HG03060 (cell line): ENCODE measurements around the gene CXCL10.
"Not testable (repeated sequence)": the region's sequence is repeated elsewhere in the genome, so short reads cannot be mapped to it uniquely, and the experiment has no call there.

Source experiments
- ATAC-seq: cut with Tn5 transposase; IDR thresholded peaks from one replicate; pipeline ENCODE4 v1.9.1; 2021; ENCODE audit warnings: low read depth, moderate number of reproducible peaks; ENCODE audit not compliant: unreplicated experiment

The CXCL10 gene

DNA sequence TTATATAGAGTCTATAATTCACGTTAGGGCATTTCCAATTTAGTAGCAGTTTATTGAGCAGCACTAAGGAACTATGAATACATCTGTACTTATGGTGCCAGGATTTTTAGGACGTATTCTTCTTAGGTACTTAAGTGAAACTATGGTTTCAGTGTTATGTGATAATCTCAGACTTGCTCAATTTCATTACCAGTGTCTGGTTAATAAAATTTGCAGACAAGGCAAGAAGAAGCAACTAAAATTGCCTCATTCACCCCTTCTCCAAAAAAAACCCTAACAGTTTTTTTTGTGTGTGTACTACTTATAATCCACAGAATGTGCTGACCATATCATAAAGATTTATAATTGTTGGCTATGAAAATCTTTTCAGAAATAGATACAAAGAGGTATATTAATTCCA lies 6.0 kb upstream of the CXCL10 start:
- no peak for ATAC-seq

DNA sequence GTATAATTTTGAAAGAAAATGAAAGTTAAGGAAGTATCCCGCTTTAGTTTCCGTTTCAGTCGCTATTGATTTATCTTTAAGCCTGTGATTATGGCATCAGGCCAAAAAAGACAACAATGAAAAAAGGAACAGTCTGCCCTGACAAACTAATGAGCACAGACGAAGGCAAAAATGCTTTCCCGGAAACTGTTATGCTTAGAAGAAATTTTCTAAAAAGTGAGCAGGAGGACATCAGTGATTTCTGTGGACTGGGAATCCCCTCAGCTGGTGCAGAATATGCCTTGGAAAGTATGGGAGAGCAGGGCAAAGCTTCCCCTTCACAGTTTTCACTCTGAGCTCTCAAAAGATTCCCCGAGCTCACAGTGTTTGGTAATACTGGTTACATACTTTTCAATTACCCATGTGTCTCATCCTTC lies 5.1 kb upstream of the CXCL10 start:
- no peak for ATAC-seq

DNA sequence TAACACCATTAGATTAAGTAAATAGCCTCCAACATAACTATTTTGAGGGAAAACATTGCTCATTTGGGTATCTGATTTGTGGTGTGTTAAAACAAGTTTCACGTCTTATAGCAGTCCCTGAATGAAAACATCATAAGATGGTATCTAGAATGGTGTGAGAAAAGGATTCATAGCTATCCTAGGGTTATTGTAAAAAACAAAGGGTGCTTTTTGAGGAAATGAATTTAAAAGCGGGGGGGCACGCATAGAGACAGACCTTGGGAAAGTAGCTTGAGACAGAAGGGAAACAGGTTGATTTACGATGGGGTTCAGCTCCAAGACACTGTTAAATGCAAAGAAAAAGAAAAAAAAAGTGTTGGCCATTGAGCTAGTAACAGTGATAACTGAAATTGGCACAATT lies 768 bp upstream of the CXCL10 start:
- no peak for ATAC-seq

DNA sequence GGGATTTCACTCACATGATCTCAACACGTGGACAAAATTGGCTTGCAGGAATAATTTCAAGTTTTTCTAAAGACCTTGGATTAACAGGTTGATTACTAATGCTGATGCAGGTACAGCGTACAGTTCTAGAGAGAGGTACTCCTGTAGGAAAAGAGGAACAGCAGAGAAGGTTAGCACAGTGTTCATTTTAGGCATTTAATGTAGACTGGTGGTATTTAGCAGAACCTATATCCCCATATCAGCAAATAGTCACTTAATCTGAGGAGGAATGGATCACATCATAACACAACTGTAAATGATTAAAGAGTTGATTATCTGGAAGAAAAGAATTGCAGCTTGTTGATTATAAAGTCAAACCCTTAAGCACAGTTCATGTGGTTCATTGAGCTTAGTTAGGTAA lies 620 bp downstream of the CXCL10 start:
- ATAC-seq = no peak

DNA sequence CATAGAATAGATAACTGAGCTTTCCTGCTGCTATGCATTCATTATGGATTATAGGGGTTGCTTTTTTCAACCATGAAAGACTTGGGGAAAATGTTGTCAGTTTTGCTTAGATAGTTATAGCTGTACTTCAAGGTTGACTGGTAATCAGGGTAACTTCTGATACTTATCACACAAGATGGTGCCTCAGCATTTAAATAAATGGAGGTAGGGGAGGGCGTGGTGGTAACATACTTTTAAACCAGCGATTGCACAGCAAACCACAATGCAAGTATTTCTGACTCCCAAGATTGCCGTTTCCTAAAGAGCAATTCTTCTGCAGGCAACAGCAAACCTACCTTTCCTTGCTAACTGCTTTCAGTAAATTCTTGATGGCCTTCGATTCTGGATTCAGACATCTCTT lies 1.3 kb downstream of the CXCL10 start:
- no peak for ATAC-seq

DNA sequence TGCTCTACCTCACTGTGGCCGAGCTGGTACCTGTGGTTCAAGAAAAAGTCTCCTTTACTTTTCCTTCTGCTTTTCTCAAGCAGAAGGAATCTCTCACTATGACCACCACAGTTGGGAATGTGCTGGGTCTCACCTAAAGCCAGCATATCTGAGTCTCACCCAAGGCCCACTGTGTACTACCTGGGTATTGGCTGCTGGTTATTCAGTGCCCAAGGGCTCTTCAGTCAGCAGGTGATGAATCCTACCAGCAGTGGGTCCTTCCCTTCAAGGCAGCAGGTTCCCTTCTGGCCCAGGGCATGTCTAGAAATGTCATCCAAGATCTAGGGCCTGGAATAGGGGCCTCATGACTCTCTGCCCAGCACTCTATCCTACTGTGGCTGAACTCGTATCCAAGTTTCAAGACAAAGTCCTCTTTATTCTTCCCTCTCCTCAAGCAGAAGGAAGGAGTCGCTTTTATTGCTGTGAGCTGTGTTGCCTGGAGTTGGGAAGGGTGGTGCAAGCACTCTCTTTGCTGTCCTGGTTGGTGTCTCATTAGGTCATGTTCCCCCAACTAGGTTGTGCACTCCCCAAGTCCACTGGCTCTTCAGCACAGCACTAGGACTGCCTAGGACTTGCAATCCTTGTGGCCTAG lies 6.1 kb downstream of the CXCL10 start:
- ATAC-seq = no peak

DNA sequence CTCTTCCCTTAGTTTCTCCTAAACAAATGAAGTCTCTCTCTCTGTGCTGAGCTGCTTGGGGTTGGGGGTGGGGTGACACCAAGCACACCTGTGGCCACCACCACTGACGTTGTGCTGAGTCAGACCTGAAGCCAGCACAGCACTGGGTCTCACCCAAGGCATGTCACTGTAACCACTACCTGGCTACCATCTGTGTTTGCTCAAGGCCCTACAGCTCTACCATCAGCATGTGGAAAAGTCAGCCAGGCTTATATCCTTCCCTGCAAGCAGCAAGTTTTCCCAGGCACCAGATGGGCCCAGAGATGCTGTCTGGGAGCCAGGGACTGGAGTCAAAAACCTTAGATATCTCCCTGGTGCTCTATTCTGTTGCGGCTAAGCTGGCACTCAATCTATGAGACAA lies 6.9 kb downstream of the CXCL10 start:
- peak; percentile 45 for ATAC-seq

DNA sequence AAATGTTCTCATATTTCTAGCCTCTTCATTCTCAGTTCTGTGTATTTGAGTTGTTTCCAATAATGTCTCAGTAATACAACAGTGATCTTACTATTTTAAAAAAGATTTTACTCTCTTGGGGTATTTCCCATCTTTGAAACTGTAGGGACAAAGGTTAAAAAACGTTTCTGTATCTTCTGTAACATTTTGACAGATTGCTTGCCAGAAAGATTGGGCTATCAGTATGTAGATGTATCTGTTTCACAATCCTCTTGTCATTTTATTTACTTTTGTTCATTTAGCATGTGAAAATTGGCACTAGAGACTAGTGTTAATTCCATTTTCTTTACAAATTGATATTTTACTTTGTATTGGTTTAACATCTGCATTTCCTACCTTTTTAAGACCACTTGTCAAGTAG lies 9.8 kb downstream of the CXCL10 start:
- ATAC-seq = no peak

DNA sequence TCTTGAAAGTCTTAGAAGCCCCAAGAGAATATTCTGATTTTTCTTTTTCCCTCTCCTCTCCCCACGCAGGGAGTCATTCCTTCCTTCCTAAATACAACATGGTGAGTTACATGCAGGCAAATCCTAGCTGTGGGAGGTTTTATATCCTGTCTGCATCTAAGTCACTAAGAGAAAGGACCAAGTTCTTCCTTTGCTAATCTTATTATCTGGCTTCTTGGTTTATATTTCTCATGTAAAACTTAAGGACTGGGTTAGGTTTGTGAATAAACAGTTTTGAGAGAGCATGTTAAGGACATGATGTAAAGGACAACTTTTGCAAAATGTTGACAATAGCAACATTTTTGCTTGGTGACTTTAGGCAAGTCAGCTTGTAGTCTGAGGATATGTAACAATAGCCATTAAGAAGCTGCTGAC lies 10.9 kb downstream of the CXCL10 start:
- no peak for ATAC-seq

DNA sequence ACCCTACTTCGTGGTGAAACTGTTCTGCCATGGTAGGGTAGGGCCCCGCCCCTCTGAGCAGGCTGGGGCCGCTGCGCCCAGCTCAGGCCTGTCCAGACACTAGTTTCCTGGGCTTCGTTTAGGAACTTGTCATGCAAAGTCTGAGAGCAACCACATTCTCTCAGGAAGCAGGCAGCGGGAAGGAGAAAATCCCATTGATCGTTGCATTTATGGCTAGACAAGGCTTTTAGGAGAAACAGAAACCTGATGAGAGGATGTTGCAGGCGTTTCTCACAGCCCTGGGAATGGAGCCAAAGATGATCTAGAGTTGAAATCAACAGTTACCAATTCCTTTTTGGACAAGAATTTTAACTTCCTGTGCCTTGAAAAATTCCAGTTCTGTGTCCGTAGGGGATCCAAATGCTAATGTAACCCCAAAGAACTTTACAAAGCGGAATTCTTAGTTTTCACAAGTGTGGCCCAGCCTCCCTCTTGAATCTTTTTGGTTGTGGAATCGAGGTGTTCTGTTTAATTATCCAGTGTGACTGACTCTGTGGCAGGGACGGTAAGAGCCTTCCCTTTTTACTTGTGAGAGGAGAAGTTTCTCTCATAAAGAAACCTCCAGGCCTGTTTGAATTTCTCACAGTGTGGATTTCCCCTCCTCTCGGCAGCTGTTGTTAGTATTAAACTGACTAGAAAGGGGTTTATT lies 11.5 kb downstream of the CXCL10 start:
- no peak for ATAC-seq

DNA sequence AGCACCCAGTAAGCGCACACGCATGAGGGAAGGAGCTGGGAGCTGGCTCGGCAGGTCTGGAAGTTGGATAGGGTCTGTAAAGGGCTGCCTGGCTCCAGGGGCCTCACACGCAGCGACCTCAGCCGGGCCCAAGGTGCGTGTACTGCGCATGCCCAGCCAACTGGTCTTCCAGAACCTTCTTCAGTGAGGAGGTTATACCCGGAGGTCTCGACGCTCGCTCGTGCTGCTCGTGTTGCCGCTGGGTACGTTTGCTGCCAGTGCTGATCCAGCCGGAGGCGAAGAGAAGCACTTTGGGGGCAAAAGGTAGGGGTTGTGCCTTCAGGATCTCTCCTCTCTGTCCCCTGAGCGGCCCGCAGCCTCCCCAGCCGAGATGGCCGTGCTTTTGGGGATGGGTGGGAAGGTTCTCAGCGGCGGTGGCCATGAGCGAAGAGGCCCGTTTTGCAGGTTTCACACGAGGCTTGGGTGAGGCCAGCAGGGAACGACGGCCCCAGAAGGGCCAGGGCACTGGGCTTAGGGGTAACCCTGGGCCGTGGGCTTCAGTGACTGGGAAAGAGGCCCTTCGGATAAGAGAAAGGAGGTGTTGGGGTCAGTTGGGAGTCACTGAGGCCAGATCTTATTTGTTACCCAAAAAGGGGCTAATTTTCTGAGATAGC lies 12.2 kb downstream of the CXCL10 start:
- no peak for ATAC-seq

DNA sequence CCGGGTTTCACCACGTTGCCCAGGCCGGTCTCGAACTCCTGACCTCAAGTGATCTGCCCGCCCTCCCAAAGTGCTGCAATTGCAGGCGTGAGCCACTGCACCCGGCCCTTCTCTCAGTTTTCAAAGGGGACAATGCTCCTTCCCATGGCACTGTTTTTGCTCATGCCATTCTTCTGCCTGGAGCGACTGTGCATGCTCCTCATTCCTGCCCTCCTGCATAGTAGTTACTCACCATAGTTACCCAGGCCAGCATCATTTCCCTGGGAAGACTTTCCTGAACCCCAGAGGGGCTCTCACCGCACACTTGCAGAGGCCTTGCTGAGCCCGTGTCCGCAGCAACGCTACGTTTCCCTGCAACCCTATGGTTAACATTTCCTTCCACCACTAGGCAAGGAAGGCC lies 12.7 kb downstream of the CXCL10 start:
- no peak for ATAC-seq

DNA sequence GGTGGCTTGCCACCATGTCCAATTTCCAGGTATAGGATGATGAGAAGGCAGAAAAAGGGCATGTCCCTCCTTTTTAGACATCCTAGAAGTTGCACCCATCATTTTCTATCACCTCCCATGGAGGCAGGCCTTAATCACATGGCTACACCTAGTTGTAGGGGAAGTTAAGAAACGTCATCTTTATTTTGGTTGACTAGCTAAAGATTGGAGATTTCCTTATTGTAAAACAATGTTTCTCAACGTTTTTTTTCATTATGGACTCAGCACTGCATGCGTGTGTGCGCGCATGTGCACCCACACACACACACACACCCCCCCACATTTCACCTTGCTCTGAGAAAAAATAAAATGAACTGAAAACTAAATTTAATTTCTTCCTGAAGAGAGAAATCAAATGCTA lies 14.0 kb downstream of the CXCL10 start:
- no peak for ATAC-seq

DNA sequence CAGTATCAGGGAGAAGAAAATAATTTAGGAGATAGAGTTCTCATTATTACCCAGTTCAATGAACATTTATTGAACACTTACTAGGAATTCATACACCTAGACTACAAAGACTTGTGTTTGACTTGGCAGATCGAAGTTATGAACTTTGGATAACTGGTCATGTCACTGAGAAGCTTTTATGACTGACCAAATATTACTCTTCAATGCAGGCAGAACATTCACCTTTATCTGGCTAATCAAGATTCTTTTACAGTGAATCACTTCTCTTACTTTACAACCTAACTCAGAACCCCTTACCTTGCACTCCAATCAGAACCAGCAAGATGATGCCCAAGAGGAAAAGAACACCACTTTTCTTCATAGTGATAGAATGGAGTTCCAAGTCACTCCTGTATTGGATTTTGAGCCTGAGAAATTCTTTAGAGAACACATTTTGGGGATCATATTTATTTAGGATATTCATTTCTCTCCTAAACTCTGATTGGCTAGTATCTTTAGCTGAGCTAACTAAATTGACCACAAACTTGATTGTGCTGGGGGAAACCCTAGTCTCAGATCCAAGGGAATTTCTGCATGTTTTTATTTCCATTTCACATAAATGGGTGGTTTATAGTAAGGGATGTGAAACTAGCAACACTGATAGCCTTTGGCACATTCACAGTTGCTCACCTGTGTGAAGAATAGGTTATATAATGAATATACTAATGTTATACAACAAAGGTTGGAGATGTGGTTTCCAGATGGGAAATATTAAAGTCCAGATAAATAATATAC lies 16.0 kb downstream of the CXCL10 start, which contains the start of gene CXCL9:
Gene CXCL9, minus strand, starts transcription at position 421 of the 774 bp plus-strand sequence. Its CDS starts 60 bp downstream, at position 361.
- no peak for ATAC-seq

DNA sequence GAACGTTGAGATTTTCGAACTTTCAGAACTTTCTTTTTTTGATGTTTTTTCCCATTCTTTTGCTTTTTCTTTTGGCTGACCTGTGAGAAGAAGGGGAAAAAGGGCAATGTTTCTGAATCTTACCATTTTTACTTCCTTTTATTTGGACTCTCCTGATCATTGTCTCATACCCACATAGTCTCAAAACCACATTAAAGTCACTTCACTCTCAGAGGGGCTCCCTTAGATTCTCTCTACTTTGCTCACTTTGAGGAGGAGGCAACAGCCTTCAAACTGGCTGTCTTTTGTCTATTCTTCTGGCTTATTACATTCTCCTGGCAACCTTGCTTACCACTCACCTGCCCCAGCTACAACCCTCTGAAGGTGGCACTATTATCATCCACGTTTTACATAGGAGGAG lies 19.7 kb downstream of the CXCL10 start:
- no peak for ATAC-seq

DNA sequence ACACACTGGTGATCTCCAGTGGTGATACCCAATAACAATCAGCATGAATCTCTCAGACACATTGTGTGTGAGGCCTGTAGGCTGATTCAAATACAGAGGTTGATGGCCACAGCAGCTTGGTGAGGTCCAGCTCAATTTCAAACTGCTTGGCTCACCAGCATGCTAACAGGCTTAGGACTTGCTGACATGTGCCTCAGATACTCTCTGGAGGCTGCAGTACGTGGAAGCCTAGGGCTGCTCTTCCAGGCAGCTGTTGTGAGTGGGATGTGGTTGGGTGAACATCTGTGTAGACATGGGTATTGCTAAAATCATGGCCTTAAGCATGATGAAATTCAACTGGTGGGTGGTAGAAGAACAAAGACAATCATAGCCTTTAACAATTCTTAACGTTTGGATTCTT lies 20.3 kb downstream of the CXCL10 start:
- ATAC-seq = no peak

DNA sequence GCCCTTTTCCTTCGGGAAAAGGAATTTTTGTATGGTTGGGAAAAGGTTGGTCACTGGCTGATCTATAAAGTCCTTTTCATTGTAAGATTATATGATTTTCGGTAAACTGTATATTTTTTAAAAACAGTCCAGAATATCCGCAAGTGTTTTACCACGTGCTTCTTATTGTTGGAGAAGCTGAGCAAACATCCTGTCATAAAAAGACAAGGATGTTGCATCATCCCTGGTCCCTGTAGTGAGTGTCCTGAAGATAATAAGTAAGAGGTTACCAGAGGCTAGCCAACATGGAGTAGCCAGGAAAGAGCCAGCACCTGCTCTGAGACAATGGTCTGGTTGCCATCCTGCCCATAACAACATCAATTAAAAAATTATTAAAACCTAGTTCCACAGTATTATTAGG lies 21.1 kb downstream of the CXCL10 start:
- ATAC-seq = no peak

DNA sequence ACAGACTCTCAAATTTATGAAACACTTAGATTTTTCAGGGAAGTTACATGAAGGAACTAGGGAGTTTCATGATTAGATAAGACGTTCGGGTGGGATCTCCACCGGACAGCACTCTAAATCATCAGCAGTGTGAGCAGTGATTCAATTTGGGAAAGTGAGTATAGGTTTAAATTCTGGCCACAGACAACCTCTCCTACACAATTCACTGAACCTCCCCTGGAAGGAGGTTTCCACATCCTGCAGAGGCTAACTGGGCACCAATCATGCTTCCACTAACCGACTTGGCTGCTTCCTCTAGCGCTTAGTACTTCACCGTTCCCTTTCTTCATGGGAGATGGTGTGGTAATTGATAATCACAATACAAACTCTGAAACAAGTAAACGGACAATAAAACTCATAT lies 21.6 kb downstream of the CXCL10 start:
- ATAC-seq = no peak

DNA sequence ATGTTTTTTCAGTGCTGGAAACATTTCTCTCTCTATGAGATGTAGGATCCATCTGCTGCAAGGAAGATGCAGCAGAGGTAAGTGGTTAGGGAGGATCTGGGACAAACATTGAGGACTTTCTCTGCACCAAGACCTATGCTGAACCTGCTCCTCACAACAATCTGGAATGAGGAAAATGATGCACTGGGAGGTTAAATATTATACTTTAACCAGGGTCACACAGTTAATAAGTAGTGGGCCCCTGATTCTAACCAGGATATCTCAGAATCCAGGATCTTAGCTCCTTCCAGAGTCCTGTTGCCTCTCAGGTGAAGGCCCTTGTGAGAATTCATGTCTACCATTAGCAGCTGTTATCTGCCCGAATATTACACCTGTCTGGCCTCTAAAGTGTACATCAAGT lies 23.0 kb downstream of the CXCL10 start:
- ATAC-seq = no peak

DNA sequence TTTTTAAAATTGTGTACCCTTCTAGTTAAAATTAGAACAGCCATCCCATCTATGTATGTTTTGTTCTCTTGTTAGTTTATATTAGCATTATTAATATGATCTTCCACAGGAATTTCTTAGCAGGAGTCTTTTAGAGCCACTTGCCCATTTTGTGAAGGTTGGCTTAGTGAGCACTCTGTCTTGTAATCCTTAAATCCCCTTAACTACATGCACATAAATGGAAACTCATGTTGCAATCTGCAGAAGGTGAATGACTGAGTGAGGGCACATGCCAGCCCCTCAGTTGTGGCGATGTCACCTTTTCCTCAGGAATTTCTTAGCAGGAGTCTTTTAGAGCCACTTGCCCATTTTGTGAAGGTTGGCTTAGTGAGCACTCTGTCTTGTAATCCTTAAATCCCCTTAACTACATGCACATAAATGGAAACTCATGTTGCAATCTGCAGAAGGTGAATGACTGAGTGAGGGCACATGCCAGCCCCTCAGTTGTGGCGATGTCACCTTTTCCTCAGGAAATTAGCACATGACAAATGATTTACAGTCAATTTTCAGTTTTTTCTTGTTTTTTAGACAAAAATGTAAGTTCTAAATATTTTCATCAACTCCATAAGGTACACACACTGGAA lies 24.7 kb downstream of the CXCL10 start:
- not testable (repeated sequence) for ATAC-seq

DNA sequence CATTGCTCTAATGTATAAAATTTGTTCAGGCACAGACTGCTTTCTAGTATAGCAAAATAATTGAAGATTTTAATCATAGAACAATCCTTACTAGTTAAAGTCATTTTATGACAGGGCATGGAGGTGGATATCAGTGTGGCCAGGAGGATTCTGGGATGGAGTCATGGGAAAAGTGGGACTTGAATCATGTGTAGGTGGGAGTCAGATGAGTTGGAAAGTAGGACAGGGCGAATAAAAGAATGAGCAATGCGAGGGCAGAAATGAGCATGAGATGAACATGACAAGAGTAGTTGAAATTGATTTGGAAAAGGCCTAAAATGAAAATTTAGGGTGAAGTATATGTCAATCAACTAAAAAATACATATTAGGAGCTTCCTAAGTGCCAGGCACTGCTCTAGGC lies 25.4 kb downstream of the CXCL10 start:
- no peak for ATAC-seq
